Smooth muscle cell of the umbilical artery (primary cell): Measurements from ENCODE around the gene VCAN. TPM values are rescaled to one million over a fixed set of nuclear protein-coding genes. Genes with fewer than 3 reads are reported as not detected.

Experiments
- total RNA-seq: library from RNA; depleted of rRNA; stranded (reverse); fragments of >200 nt; gene quantifications from 2 replicates; pipeline ENCODE4 v1.2.3, GENCODE V29; 2014

VCAN gene
- 1,857 and 2,662 TPM in 2 replicates for total RNA-seq

DNA sequence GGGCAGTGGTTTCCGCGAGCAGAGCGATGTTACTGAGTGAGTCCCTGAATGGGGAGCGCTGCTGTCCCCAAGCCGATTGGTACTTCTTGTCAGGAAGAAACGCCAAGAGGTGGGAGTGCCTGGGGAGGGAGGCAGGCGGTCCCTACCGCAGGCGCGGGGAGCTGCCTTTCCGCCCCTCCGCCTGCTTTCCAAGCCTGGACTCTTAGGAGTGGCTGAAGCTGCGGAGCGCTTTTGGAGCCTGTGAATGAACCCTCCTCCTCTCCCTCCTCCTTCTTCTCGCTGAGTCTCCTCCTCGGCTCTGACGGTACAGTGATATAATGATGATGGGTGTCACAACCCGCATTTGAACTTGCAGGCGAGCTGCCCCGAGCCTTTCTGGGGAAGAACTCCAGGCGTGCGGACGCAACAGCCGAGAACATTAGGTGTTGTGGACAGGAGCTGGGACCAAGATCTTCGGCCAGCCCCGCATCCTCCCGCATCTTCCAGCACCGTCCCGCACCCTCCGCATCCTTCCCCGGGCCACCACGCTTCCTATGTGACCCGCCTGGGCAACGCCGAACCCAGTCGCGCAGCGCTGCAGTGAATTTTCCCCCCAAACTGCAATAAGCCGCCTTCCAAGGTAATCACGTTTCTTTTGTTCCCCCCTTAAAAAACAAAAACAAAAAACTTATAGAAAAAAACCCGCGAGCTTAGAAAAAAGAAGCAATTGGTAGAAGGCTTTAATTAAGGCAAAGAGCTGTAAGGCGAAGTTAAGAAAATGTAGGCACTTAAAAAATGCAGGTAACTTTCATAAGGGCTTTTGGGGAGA is at the start of gene VCAN:
TSS of gene VCAN (plus strand) at position 340 of the 808 bp plus-strand sequence. CDS start 11,775 bp downstream, outside the sequence.

Other genes starting within 250 kb of the VCAN start
- 0.89 and 24.8 TPM in 2 replicates for gene HAPLN1, start 249.1 kb downstream of the VCAN start, total RNA-seq